Measurements from ENCODE around the gene CISD3. TPM values are rescaled to one million over a fixed set of nuclear protein-coding genes. Genes with fewer than 3 reads are reported as not detected.

The CISD3 gene
- total and polyA plus RNA-seq, 10 of the 15 experiments (the other 5 are each of a cell fraction or from before 2014, with no cell fraction given), result 2.6 to 38.1 (median 8.1) TPM

GRCh38 chr17:38749223-38750043, 19.3 kb downstream of the CISD3 start (continued):
- peak; percentile 73 for TF ChIP-seq SPI1 (IDR thresholded peaks at IDR 0.05; ENCODE audit: borderline replicate concordance, insufficient read depth, low read depth, low read length)
- no peak for TF ChIP-seq RELA (IDR thresholded peaks at IDR 0.05; ENCODE audit: borderline replicate concordance, partially characterized antibody)
- TF ChIP-seq NFYA (IDR thresholded peaks at IDR 0.05; ENCODE audit: borderline replicate concordance, low read depth, low read length), result no peak
- TF ChIP-seq, protein P1, sequence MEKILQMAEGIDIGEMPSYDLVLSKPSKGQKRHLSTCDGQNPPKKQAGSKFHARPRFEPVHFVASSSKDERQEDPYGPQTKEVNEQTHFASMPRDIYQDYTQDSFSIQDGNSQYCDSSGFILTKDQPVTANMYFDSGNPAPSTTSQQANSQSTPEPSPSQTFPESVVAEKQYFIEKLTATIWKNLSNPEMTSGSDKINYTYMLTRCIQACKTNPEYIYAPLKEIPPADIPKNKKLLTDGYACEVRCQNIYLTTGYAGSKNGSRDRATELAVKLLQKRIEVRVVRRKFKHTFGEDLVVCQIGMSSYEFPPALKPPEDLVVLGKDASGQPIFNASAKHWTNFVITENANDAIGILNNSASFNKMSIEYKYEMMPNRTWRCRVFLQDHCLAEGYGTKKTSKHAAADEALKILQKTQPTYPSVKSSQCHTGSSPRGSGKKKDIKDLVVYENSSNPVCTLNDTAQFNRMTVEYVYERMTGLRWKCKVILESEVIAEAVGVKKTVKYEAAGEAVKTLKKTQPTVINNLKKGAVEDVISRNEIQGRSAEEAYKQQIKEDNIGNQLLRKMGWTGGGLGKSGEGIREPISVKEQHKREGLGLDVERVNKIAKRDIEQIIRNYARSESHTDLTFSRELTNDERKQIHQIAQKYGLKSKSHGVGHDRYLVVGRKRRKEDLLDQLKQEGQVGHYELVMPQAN (conservative IDR thresholded peaks at IDR 0.05), result no peak; the same call in 1 of the 2 replicates
- peak in 1 of 2 experiments; percentile 52; a peak in 1 of 4 replicates for TF ChIP-seq ETV6 (conservative IDR thresholded peaks at IDR 0.05 in 1 of 2, IDR thresholded peaks at IDR 0.05 in 1 of 2; ENCODE audit: borderline replicate concordance in 1 of 2, low read depth in 1 of 2)
- TF ChIP-seq, protein P2, sequence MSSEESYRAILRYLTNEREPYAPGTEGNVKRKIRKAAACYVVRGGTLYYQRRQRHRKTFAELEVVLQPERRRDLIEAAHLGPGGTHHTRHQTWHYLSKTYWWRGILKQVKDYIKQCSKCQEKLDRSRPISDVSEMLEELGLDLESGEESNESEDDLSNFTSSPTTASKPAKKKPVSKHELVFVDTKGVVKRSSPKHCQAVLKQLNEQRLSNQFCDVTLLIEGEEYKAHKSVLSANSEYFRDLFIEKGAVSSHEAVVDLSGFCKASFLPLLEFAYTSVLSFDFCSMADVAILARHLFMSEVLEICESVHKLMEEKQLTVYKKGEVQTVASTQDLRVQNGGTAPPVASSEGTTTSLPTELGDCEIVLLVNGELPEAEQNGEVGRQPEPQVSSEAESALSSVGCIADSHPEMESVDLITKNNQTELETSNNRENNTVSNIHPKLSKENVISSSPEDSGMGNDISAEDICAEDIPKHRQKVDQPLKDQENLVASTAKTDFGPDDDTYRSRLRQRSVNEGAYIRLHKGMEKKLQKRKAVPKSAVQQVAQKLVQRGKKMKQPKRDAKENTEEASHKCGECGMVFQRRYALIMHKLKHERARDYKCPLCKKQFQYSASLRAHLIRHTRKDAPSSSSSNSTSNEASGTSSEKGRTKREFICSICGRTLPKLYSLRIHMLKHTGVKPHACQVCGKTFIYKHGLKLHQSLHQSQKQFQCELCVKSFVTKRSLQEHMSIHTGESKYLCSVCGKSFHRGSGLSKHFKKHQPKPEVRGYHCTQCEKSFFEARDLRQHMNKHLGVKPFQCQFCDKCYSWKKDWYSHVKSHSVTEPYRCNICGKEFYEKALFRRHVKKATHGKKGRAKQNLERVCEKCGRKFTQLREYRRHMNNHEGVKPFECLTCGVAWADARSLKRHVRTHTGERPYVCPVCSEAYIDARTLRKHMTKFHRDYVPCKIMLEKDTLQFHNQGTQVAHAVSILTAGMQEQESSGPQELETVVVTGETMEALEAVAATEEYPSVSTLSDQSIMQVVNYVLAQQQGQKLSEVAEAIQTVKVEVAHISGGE (CRISPR knock-in tag; IDR thresholded peaks at IDR 0.05), result no peak
- TF ChIP-seq ZNF384 (IDR thresholded peaks at IDR 0.05; ENCODE audit: borderline replicate concordance, low read depth, low read length), result no peak

Measured in GM12878 (cell line).